ENCODE results near the gene ZNF107.
"Not testable (repeated sequence)": the region's sequence is repeated elsewhere in the genome, so short reads cannot be mapped to it uniquely, and the experiment has no call there.

ZNF107 gene

GRCh38 chr7:64729089-64729848, 63.3 kb downstream of the ZNF107 start:
- no peaks in the 10 kb centered on the region for H3K4me1 ChIP-seq (ENCODE audit: control insufficient read depth, low read length)
- no peaks in the 10 kb centered on the region for H3K79me2 ChIP-seq (ENCODE audit: control insufficient read depth, low read length)
- H3K4me3 ChIP-seq (ENCODE audit: low read length) = no peak overlapping the region
- H3K36me3 ChIP-seq (ENCODE audit: control insufficient read depth, low read length) = no peaks in the 10 kb centered on the region
- H3F3A ChIP-seq (ENCODE audit: control insufficient read depth, insufficient read depth) = no peaks in the 10 kb centered on the region
- H3K9me3 ChIP-seq (ENCODE audit: control insufficient read depth, insufficient read depth, low read length) = no peaks in the 10 kb centered on the region
- no peaks in the 10 kb centered on the region for H3K27me3 ChIP-seq (ENCODE audit: control insufficient read depth, low read length)
- no peak overlapping the region for H3K27ac ChIP-seq (ENCODE audit: low read depth, low read length)
- H3K9me2 ChIP-seq (replicated peaks; ENCODE audit: control insufficient read depth, low read length) = no peaks in the 10 kb centered on the region
- H3K4me2 ChIP-seq (ENCODE audit: low read length) = no peak overlapping the region
- no peak for TF ChIP-seq EZH2phosphoT487 (IDR thresholded peaks at IDR 0.05; ENCODE audit: borderline replicate concordance, low read length)
- TF ChIP-seq, protein P1, sequence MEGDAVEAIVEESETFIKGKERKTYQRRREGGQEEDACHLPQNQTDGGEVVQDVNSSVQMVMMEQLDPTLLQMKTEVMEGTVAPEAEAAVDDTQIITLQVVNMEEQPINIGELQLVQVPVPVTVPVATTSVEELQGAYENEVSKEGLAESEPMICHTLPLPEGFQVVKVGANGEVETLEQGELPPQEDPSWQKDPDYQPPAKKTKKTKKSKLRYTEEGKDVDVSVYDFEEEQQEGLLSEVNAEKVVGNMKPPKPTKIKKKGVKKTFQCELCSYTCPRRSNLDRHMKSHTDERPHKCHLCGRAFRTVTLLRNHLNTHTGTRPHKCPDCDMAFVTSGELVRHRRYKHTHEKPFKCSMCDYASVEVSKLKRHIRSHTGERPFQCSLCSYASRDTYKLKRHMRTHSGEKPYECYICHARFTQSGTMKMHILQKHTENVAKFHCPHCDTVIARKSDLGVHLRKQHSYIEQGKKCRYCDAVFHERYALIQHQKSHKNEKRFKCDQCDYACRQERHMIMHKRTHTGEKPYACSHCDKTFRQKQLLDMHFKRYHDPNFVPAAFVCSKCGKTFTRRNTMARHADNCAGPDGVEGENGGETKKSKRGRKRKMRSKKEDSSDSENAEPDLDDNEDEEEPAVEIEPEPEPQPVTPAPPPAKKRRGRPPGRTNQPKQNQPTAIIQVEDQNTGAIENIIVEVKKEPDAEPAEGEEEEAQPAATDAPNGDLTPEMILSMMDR (IDR thresholded peaks at IDR 0.05; ENCODE audit: low read depth, low read length, poor library complexity, severe bottlenecking) = no peak
- H4K20me1 ChIP-seq (ENCODE audit: control insufficient read depth, insufficient read depth, low read depth, low read length) = no peaks in the 10 kb centered on the region

GRCh38 chr7:64733550-64734240, 67.8 kb downstream of the ZNF107 start:
- Histone ChIP-seq H3K36me3 (ENCODE audit: control insufficient read depth, low read length) (no peaks in the 10 kb centered on the region), H3K9me3 (ENCODE audit: control insufficient read depth, insufficient read depth, low read length) (no peaks in the 10 kb centered on the region), H3K4me2 (ENCODE audit: low read length) (no peak overlapping the region), H3F3A (ENCODE audit: control insufficient read depth, insufficient read depth) (no peaks in the 10 kb centered on the region), H4K20me1 (ENCODE audit: control insufficient read depth, insufficient read depth, low read depth, low read length) (no peaks in the 10 kb centered on the region), H3K27ac (ENCODE audit: low read depth, low read length) (no peak overlapping the region), H3K9me2 (replicated peaks; ENCODE audit: control insufficient read depth, low read length) (no peaks in the 10 kb centered on the region), H3K4me3 (ENCODE audit: low read length) (no peak overlapping the region), H3K4me1 (ENCODE audit: control insufficient read depth, low read length) (no peaks in the 10 kb centered on the region), H3K79me2 (ENCODE audit: control insufficient read depth, low read length) (no peaks in the 10 kb centered on the region), H3K27me3 (ENCODE audit: control insufficient read depth, low read length) (no peaks in the 10 kb centered on the region)
- no peak for TF ChIP-seq EZH2phosphoT487 (IDR thresholded peaks at IDR 0.05; ENCODE audit: borderline replicate concordance, low read length)
- TF ChIP-seq, protein P1 (IDR thresholded peaks at IDR 0.05; ENCODE audit: low read depth, low read length, poor library complexity, severe bottlenecking) = no peak

DNA sequence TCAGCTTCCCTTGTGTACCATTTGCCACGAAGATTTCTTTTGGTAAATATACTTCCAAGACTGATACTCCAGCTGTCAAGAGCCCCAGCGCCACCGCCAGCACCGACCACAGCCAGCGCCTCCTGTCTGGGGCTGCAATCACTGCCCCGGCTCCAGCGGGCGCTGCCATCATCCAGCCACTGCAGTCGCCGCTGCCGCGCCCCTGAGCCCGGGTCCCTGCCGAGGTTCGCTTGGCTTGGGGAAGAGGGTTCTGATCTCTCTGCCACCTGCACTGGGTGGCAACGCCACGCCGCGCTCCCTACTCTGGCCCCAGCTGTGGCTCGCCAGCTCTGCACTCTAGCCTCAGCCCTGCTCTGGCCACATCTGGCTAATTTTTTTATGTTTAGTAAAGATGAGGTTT, 70.6 kb downstream of the ZNF107 start:
- Histone ChIP-seq H3K4me1 (ENCODE audit: control insufficient read depth, low read length) (no peaks in the 10 kb centered on the region), H3K4me3 (ENCODE audit: low read length) (no peak overlapping the region), H4K20me1 (ENCODE audit: control insufficient read depth, insufficient read depth, low read depth, low read length) (no peaks in the 10 kb centered on the region), H3F3A (ENCODE audit: control insufficient read depth, insufficient read depth) (no peaks in the 10 kb centered on the region), H3K79me2 (ENCODE audit: control insufficient read depth, low read length) (no peaks in the 10 kb centered on the region), H3K27ac (ENCODE audit: low read depth, low read length) (no peak overlapping the region), H3K36me3 (ENCODE audit: control insufficient read depth, low read length) (no peaks in the 10 kb centered on the region), H3K9me3 (ENCODE audit: control insufficient read depth, insufficient read depth, low read length) (peaks cover 4% of the 10 kb centered on the region; the same call in 1 of the 2 replicates), H3K27me3 (ENCODE audit: control insufficient read depth, low read length) (no peaks in the 10 kb centered on the region), H3K4me2 (ENCODE audit: low read length) (no peak overlapping the region), H3K9me2 (replicated peaks; ENCODE audit: control insufficient read depth, low read length) (no peaks in the 10 kb centered on the region)
- TF ChIP-seq, protein P1 (IDR thresholded peaks at IDR 0.05; ENCODE audit: low read depth, low read length, poor library complexity, severe bottlenecking) = no peak
- TF ChIP-seq EZH2phosphoT487 (IDR thresholded peaks at IDR 0.05; ENCODE audit: borderline replicate concordance, low read length) = no peak

DNA sequence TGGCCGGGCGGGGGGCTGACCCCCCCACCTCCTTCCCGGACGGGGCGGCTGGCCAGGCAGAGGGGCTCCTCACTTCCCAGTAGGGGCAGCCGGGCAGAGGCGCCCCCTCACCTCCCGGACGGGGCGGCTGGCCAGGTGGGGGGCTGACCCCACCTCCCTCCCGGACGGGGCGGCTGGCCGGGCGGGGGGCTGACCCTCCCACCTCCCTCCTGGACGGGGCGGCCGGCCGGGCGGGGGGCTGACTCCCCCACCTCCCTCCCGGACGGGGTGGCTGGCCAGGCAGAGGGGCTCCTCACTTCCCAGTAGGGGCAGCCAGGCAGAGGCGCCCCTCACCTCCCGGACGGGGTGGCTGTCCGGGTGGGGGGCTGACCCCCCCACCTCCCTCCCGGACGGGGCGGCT, 72.5 kb downstream of the ZNF107 start:
- not testable (repeated sequence) for H4K20me1 ChIP-seq (ENCODE audit: control insufficient read depth, insufficient read depth, low read depth, low read length); H3K27ac ChIP-seq (ENCODE audit: low read depth, low read length); H3K27me3 ChIP-seq (ENCODE audit: control insufficient read depth, low read length); H3K4me1 ChIP-seq (ENCODE audit: control insufficient read depth, low read length); H3F3A ChIP-seq (ENCODE audit: control insufficient read depth, insufficient read depth); H3K79me2 ChIP-seq (ENCODE audit: control insufficient read depth, low read length); H3K36me3 ChIP-seq (ENCODE audit: control insufficient read depth, low read length); H3K4me2 ChIP-seq (ENCODE audit: low read length); H3K4me3 ChIP-seq (ENCODE audit: low read length); H3K9me3 ChIP-seq (ENCODE audit: control insufficient read depth, insufficient read depth, low read length); H3K9me2 ChIP-seq (replicated peaks; ENCODE audit: control insufficient read depth, low read length)

- H3F3A ChIP-seq (ENCODE audit: control insufficient read depth, insufficient read depth); H3K79me2 ChIP-seq (ENCODE audit: control insufficient read depth, low read length); H3K9me3 ChIP-seq (ENCODE audit: control insufficient read depth, insufficient read depth, low read length): not testable (repeated sequence)
Measured at GRCh38 chr7:64738953-64739352, 73.0 kb downstream of the ZNF107 start.

More at GRCh38 chr7:64738953-64739352, 73.0 kb downstream of the ZNF107 start:
- not testable (repeated sequence) for H3K9me2 ChIP-seq (replicated peaks; ENCODE audit: control insufficient read depth, low read length); H3K4me2 ChIP-seq (ENCODE audit: low read length); H3K27me3 ChIP-seq (ENCODE audit: control insufficient read depth, low read length); H3K36me3 ChIP-seq (ENCODE audit: control insufficient read depth, low read length); H3K4me1 ChIP-seq (ENCODE audit: control insufficient read depth, low read length); H3K27ac ChIP-seq (ENCODE audit: low read depth, low read length); H3K4me3 ChIP-seq (ENCODE audit: low read length); H4K20me1 ChIP-seq (ENCODE audit: control insufficient read depth, insufficient read depth, low read depth, low read length)

Data from DOHH2 (cell line).